AG04450 (cell line): ENCODE results near the gene RTN1. TPM values are rescaled to one million over a fixed set of nuclear protein-coding genes. Genes with fewer than 3 reads are reported as not detected.

Experiments
- CTCF ChIA-PET: fragments of 300-600, 350-600 bp; formaldehyde crosslinking; extraction: SDS; loops from one replicate; lab custom pipeline; 2022; ENCODE audit warnings: antibody characterized with exemption, inconsistent platforms; lab: Charles Lee
- POLR2A ChIA-PET: fragments of 350-600 bp; formaldehyde crosslinking; extraction: SDS; loops from one replicate; lab custom pipeline; 2021; ENCODE audit warnings: antibody characterized with exemption, inconsistent platforms; lab: Yijun Ruan, JAX
- DNase-seq: peaks from one replicate; pipeline ENCODE4 v3.0.0-alpha.2; 2011; ENCODE audit warnings: low read depth, low spot score
- H3K27ac ChIP-seq: one replicate; pipeline ENCODE4 v1.5.1; 2012; ENCODE audit warnings: low read depth, low read length, control low read depth
- H3K27me3 ChIP-seq: one replicate; pipeline ENCODE4 v1.6.0; 2012; ENCODE audit warnings: low read length; ENCODE audit not compliant: control insufficient read depth, insufficient read depth
- H3K4me3 ChIP-seq: 2 replicates; pipeline ENCODE4 v1.5.1; 2011; ENCODE audit warnings: mild to moderate bottlenecking, low read depth, low read length, control low read depth
- H3K9me3 ChIP-seq: 2 replicates; pipeline ENCODE4 v1.5.1; 2012; ENCODE audit warnings: low read length; ENCODE audit not compliant: control insufficient read depth, insufficient read depth
- CTCF ChIP-seq: IDR thresholded peaks from 2 replicates; pipeline ENCODE4 v1.5.1; 2011; ENCODE audit warnings: low read depth, low read length, control low read depth, inconsistent platforms
- polyA plus RNA-seq: library from polyadenylated mRNA; depleted of rRNA; stranded (reverse); fragments of >200 nt; gene quantifications from 2 replicates; pipeline ENCODE4 v1.2.3, GENCODE V29; 2011

The RTN1 gene
- polyA plus RNA-seq, 1 experiment: 0.98 TPM

- peak overlapping the region; percentile 37 for H3K4me3 ChIP-seq
- peaks cover 13% of the 10 kb centered on the region for H3K27me3 ChIP-seq
- TF ChIP-seq CTCF: no peak
- POLR2A ChIA-PET: no interaction called here
- no peak overlapping the region for H3K27ac ChIP-seq
- H3K9me3 ChIP-seq: no peaks in the 10 kb centered on the region
- CTCF ChIA-PET: interaction anchor here (1.2 kb wide), 1 partner anchor 54 kb away, joined by 3 read pairs; the partner anchor contains the start of gene CCDC175
- no peak for DNase-seq
These were observed 240.2 kb downstream of the RTN1 start for GRCh38 chr14:59630288-59630963.

GRCh38 chr14:59629444-59630287 lies 240.9 kb downstream of the RTN1 start:
- ChIA-PET POLR2A (no interaction called here), CTCF (interaction anchor here (1.2 kb wide), 1 partner anchor 53 kb away, joined by 3 read pairs; the partner anchor contains the start of gene CCDC175)
- no peak for DNase-seq
- no peak for TF ChIP-seq CTCF
- H3K9me3 ChIP-seq: no peaks in the 10 kb centered on the region
- no peak overlapping the region for H3K4me3 ChIP-seq
- H3K27ac ChIP-seq: no peak overlapping the region
- H3K27me3 ChIP-seq: peaks cover 13% of the 10 kb centered on the region

GRCh38 chr14:59627011-59627520 lies 243.5 kb downstream of the RTN1 start:
- Histone ChIP-seq H3K27ac (no peak overlapping the region), H3K9me3 (no peaks in the 10 kb centered on the region), H3K27me3 (peaks cover 13% of the 10 kb centered on the region), H3K4me3 (no peak overlapping the region)
- ChIA-PET POLR2A (no interaction called here), CTCF (no interaction called here)
- DNase-seq: no peak
- TF ChIP-seq CTCF: no peak

GRCh38 chr14:59622631-59623030 lies 247.9 kb downstream of the RTN1 start:
- Histone ChIP-seq H3K27me3 (no peaks in the 10 kb centered on the region), H3K9me3 (no peaks in the 10 kb centered on the region), H3K27ac (no peak overlapping the region), H3K4me3 (no peak overlapping the region)
- ChIA-PET POLR2A (no interaction called here), CTCF (interaction anchor here (2.0 to 2.4 kb wide), 2 partner anchors 10 to 66 kb away, joined by 8 to 11 read pairs; no protein-coding TSS in a partner anchor)
- TF ChIP-seq CTCF: no peak
- DNase-seq: no peak
